GM12878 (cell line): ENCODE results near the gene FKBP8. TPM values are rescaled to one million over a fixed set of nuclear protein-coding genes. Genes with fewer than 3 reads are reported as not detected.

Experiments
- ATAC-seq: fragments of 200-7000 bp; cut with Tn5 transposase; 3 replicates; pipeline ENCODE4 v1.9.1; 2020; ENCODE audit warnings: mild to moderate bottlenecking, moderate library complexity
- BruUV-seq: library from RNA; stranded (reverse); fragments of 400-500 nt; replicated peaks from 2 replicates; lab custom pipeline; 2021; lab: Mats Ljungman, UMichigan
- CTCF ChIA-PET: fragments of 300-600 bp; sonication (Branson Sonifier 250); formaldehyde crosslinking; extraction: SDS; loops from one replicate; lab custom pipeline; 2021; ENCODE audit warnings: inconsistent platforms; lab: Yijun Ruan, JAX
- POLR2A ChIA-PET: fragments of 350-600 bp; formaldehyde crosslinking; extraction: SDS; loops from one replicate; lab custom pipeline; 2021; ENCODE audit warnings: inconsistent platforms; lab: Charles Lee
- RAD21 ChIA-PET: fragments of 300-600 bp; sonication (Branson Sonifier 250); formaldehyde crosslinking; loops from one replicate; lab custom pipeline; 2023; ENCODE audit warnings: antibody characterized with exemption; ENCODE audit not compliant: unreplicated experiment; lab: Charles Lee
- SMC1A ChIA-PET: fragments of 300-600 bp; sonication (Branson Sonifier 250); formaldehyde crosslinking; loops from one replicate; lab custom pipeline; 2023; ENCODE audit not compliant: unreplicated experiment, uncharacterized antibody; lab: Charles Lee
- DNase-seq: peaks from one replicate; pipeline ENCODE4 v3.0.0-alpha.2; 2011; ENCODE audit warnings: low read depth, low spot score
- FAIRE-seq: peaks from 3 replicates; lab custom pipeline; 2011; peaks lifted over from hg19 to GRCh38; lab: Jason Lieb, UNC
- H2AFZ ChIP-seq: 2 replicates; pipeline ENCODE4 v1.6.0; 2011; ENCODE audit warnings: low read depth, low read length, control low read depth; ENCODE audit not compliant: control insufficient read depth
- H3K27ac ChIP-seq: 2 replicates; pipeline ENCODE4 v1.5.1; 2011; ENCODE audit warnings: control low read depth; ENCODE audit not compliant: control insufficient read depth, insufficient read depth
- H3K27me3 ChIP-seq, 2 experiments: replicated peaks in 1 of 2; 2 replicates each; pipeline versions ENCODE4 v1.6.0 to v1.6.1; 2011; ENCODE audit warnings: low read length in 1 of 2; ENCODE audit not compliant: control insufficient read depth in 2 of 2, insufficient read depth in 2 of 2
- H3K36me3 ChIP-seq, 2 experiments: 2 replicates each; pipeline ENCODE4 v1.5.1; 2011; ENCODE audit warnings: low read length in 1 of 2; ENCODE audit not compliant: control insufficient read depth in 2 of 2, insufficient read depth in 2 of 2
- H3K4me1 ChIP-seq: 2 replicates; pipeline ENCODE4 v1.6.1; 2011; ENCODE audit warnings: mild to moderate bottlenecking, low read length, moderate library complexity, mixed read lengths; ENCODE audit not compliant: control insufficient read depth, insufficient read depth
- H3K4me2 ChIP-seq: 2 replicates; pipeline ENCODE4 v1.6.0; 2011; ENCODE audit warnings: control low read depth; ENCODE audit not compliant: control insufficient read depth, insufficient read depth
- H3K4me3 ChIP-seq: fragments of 200-600 bp; sonication (generic); 2 replicates; pipeline ENCODE4 v1.5.1; 2016
- H3K79me2 ChIP-seq: 2 replicates; pipeline ENCODE4 v1.6.0; 2011; ENCODE audit warnings: low read length; ENCODE audit not compliant: control insufficient read depth, insufficient read depth
- H3K9ac ChIP-seq: 2 replicates; pipeline ENCODE4 v1.8.0; 2011; ENCODE audit warnings: low read length, control low read depth, mixed read lengths; ENCODE audit not compliant: control insufficient read depth, insufficient read depth
- H3K9me3 ChIP-seq: replicated peaks from 3 replicates; pipeline ENCODE4 v1.5.1; 2011; ENCODE audit warnings: mild to moderate bottlenecking, low read length; ENCODE audit not compliant: control insufficient read depth, insufficient read depth
- H4K20me1 ChIP-seq: 2 replicates; pipeline ENCODE4 v1.6.0; 2011; ENCODE audit not compliant: control insufficient read depth, insufficient read depth
- BACH1 ChIP-seq: fragments of 450-650 bp; IDR thresholded peaks from 2 replicates; pipeline ENCODE4 v1.6.1; 2017; ENCODE audit warnings: mild to moderate bottlenecking, borderline replicate concordance
- EP300 ChIP-seq, 2 experiments: fragments of 150-350 bp in 1 of 2; IDR thresholded peaks; 2 replicates each; pipeline ENCODE4 v1.6.1; 2011 to 2012; ENCODE audit warnings: low read depth in 2 of 2, low read length in 2 of 2, borderline replicate concordance in 1 of 2, improper control_type of control experiment in 1 of 2, inconsistent platforms in 1 of 2; ENCODE audit not compliant: control insufficient read depth in 1 of 2
- EZH2 ChIP-seq: IDR thresholded peaks from 2 replicates; pipeline ENCODE4 v1.6.1; 2012; ENCODE audit warnings: low read depth, mild to moderate bottlenecking, control low read depth, inconsistent platforms, low read length, borderline replicate concordance; ENCODE audit not compliant: control insufficient read depth
- JUND ChIP-seq: IDR thresholded peaks from 2 replicates; pipeline ENCODE4 v1.6.1; 2012; ENCODE audit warnings: low read depth, mild to moderate bottlenecking, low read length, improper control_type of control experiment, moderate library complexity
- KLF5 ChIP-seq: fragments of 450-650 bp; IDR thresholded peaks from 2 replicates; pipeline ENCODE4 v1.6.1; 2014; ENCODE audit warnings: mild to moderate bottlenecking; ENCODE audit not compliant: partially characterized antibody
- MYC ChIP-seq: IDR thresholded peaks from 2 replicates; pipeline ENCODE4 v1.6.1; 2011; ENCODE audit warnings: mild to moderate bottlenecking, low read length, moderate library complexity, inconsistent platforms; ENCODE audit not compliant: insufficient read depth, insufficient replicate concordance, insufficient read length, severe bottlenecking
- NKRF ChIP-seq: fragments of 450-650 bp; conservative IDR thresholded peaks from 2 replicates; pipeline ENCODE4 v1.6.1; 2017; ENCODE audit warnings: mild to moderate bottlenecking, moderate library complexity
- SIN3A ChIP-seq: IDR thresholded peaks from 2 replicates; pipeline ENCODE4 v1.6.1; 2012; ENCODE audit warnings: low read depth, low read length, improper control_type of control experiment
- WGBS: methylation state at CpG from one replicate; pipeline ENCODE4 v1.1.6; 2016; ENCODE audit warnings: low lambda C conversion rate; ENCODE audit not compliant: insufficient replicate concordance, insufficient coverage; ENCODE audit errors: missing lambda C conversion rate; 5-methylcytosine and 5-hydroxymethylcytosine counted together
- in situ Hi-C: fragments of 300-500 bp; cut with MboI; formaldehyde crosslinking; loops from 9 replicates; pipeline ENCODE4 v1.14.3; 2018; ENCODE audit warnings: mixed read lengths
- intact Hi-C: fragments of 100-400 bp; cut with micrococcal nuclease; formaldehyde crosslinking; loops from one replicate; pipeline ENCODE4 v1.14.2; 2022; ENCODE audit not compliant: unreplicated experiment
- polyA plus RNA-seq, 11 experiments: library from polyadenylated mRNA; depleted of rRNA in 4 of 11; unstranded in 6 of 11; stranded (reverse) in 5 of 11; fragments of >200 nt; fragmentation: Nextera tagmentation in 4 of 11; fragmentation: Illumina TruSeq in 1 of 11; extraction: Ambion mirVana in 4 of 11; extraction: Trizol in 1 of 11; gene quantifications; 1 replicate in 1 of 11; 2 replicates in 10 of 11; pipeline versions ENCODE4 v1.2.1 to v1.2.3, GENCODE V29; 2011 to 2016; ENCODE audit warnings: inconsistent platforms in 2 of 11, missing spikeins in 2 of 11, low read depth in 1 of 11
- total RNA-seq, 4 experiments: library from RNA; depleted of rRNA in 3 of 4; stranded (reverse); fragments of >200 nt in 3 of 4; fragmentation: Illumina TruSeq in 1 of 4; extraction: Trizol in 1 of 4; gene quantifications; 2 replicates each; pipeline versions ENCODE4 v1.2.1 to v1.2.3, GENCODE V29; 2013 to 2021
- TF ChIP-seq, protein P1 (sequence below): IDR thresholded peaks from 2 replicates; pipeline ENCODE4 v1.6.1; 2011; ENCODE audit warnings: borderline replicate concordance, low read depth, mild to moderate bottlenecking, moderate library complexity, mixed read lengths, low read length; ENCODE audit not compliant: insufficient read depth; ENCODE audit errors: extremely low read length
- TF ChIP-seq, protein P2 (sequence below): IDR thresholded peaks from 2 replicates; pipeline ENCODE4 v1.6.1; 2011; ENCODE audit warnings: borderline replicate concordance, low read depth, mild to moderate bottlenecking, moderate library complexity, low read length; ENCODE audit not compliant: insufficient read depth, poor library complexity, severe bottlenecking
- TF ChIP-seq, protein P3 (sequence below): IDR thresholded peaks from 2 replicates; pipeline ENCODE4 v1.6.1; 2012; ENCODE audit warnings: low read depth, low read length, improper control_type of control experiment

Gene FKBP8
- total and polyA plus RNA-seq, 10 of the 15 experiments (the other 5 are each of a cell fraction or from before 2014, with no cell fraction given), result 0.13 to 205 (median 95.4) TPM

DNA sequence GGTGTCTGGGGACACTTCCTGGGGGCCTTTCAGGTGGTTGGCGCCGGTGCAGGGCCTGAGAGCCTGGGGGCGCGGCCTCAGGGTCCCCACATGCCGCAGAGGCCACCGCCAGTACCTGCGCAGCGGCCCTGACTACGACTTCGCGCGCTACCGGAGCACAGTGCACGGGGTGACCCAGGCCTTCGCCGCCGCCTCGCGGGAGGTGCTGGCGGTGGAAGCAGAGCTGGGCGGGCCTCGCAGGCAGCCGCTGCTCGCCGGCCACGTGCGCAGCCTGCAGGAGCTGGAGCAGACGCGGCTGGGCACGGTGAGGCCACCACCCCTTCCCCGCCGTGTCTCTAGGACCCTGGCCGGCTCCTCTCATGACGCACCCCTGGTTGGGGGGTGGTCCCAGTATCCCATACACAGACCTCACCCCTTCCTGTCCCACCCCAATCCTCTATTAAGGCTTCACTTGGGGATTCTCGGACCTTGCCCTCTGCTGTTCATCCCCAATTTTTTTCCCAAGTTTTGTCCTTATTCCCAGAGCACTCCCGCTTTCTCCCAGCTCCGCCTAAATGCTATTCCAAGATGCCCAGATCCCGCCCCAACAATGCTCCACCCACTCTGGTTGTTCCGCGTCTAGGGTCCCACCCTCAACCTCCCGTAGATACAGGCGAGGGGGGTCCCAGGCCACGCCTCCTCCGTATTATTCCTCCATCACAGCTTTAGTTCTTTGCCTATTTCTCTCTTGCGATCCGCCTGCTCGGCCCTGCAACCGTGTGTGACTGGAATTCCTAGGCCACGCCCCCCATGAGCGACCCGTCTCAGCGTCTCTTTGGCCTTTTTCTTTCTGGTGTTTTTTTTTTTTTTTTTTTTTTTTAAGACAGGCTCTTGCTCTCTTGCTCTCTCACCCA, 46.3 kb upstream of the FKBP8 start:
- ATAC-seq (peak; percentile 73), FAIRE-seq (no peak), DNase-seq (no peak)
- Histone ChIP-seq H3K79me2 (peaks cover 4% of the 10 kb centered on the region; the same call in 1 of the 2 replicates), H3K9ac (peak overlapping the region; percentile 66), H2AFZ (peak overlapping the region; percentile 72), H3K4me1 (peaks cover 34% of the 10 kb centered on the region), H4K20me1 (no peaks in the 10 kb centered on the region; the same call in 1 of the 2 replicates), H3K36me3 (peaks cover 0 to 3% of the 10 kb centered on the region in 2 experiments; a peak in 1 of 4 replicates), H3K4me3 (peak overlapping the region; percentile 70), H3K4me2 (peak overlapping the region; percentile 98), H3K27ac (peak overlapping the region; percentile 72), H3K27me3 (peaks cover 0 to 2% of the 10 kb centered on the region in 2 experiments; a peak in 1 of 4 replicates), H3K9me3 (no peaks in the 10 kb centered on the region)
- 21% methylated on average over 52 of the region's 52 CpGs for WGBS
- ChIA-PET POLR2A (interaction anchor here (0.6 to 6.0 kb wide), 7 partner anchors 17 to 194 kb away, joined by 3 to 43 read pairs (median 21); partner anchors contain the start of genes ELL, FKBP8, KXD1 and UBA52), CTCF (interaction anchor here (0.6 to 6.0 kb wide), 21 partner anchors 9 to 398 kb away, joined by 3 to 64 read pairs (median 5); partner anchors contain the start of genes ELL, FKBP8, KXD1 and UBA52), SMC1A (interaction anchor here (0.7 to 5.2 kb wide), 12 partner anchors 13 to 259 kb away, joined by 3 to 44 read pairs (median 3); partner anchors contain the start of genes KXD1 and UBA52), RAD21 (interaction anchor here (1.2 to 4.8 kb wide), 5 partner anchors 31 to 139 kb away, joined by 3 to 35 read pairs (median 20); partner anchors contain the start of genes ELL, FKBP8 and KXD1)
- in situ Hi-C loops, result no loop called here
- no TSS peak for BruUV-seq
- intact Hi-C loops, result loop anchor here (2.0 to 5.0 kb wide), 5 partner anchors 47 to 258 kb away; partner anchors contain the start of genes ELL, FKBP8 and UPF1
- TF ChIP-seq MYC, result peak; percentile 96
- TF ChIP-seq, protein P1, sequence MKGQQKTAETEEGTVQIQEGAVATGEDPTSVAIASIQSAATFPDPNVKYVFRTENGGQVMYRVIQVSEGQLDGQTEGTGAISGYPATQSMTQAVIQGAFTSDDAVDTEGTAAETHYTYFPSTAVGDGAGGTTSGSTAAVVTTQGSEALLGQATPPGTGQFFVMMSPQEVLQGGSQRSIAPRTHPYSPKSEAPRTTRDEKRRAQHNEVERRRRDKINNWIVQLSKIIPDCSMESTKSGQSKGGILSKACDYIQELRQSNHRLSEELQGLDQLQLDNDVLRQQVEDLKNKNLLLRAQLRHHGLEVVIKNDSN, result peak; percentile 79
- TF ChIP-seq JUND, result no peak
- 0 out of 2 replicates have a peak, but pooled peaks have one; percentile 3 for TF ChIP-seq SIN3A
- no peak for TF ChIP-seq KLF5
- no peak for TF ChIP-seq EP300 (IDR thresholded peaks at IDR 0.05; ENCODE audit: borderline replicate concordance in 1 of 2, control insufficient read depth in 1 of 2, low read depth in 2 of 2, low read length in 2 of 2)
- TF ChIP-seq, protein P2, sequence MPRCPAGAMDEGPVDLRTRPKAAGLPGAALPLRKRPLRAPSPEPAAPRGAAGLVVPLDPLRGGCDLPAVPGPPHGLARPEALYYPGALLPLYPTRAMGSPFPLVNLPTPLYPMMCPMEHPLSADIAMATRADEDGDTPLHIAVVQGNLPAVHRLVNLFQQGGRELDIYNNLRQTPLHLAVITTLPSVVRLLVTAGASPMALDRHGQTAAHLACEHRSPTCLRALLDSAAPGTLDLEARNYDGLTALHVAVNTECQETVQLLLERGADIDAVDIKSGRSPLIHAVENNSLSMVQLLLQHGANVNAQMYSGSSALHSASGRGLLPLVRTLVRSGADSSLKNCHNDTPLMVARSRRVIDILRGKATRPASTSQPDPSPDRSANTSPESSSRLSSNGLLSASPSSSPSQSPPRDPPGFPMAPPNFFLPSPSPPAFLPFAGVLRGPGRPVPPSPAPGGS, result no peak
- TF ChIP-seq, protein P3, sequence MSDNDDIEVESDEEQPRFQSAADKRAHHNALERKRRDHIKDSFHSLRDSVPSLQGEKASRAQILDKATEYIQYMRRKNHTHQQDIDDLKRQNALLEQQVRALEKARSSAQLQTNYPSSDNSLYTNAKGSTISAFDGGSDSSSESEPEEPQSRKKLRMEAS, result peak; percentile 97
- TF ChIP-seq NKRF, result peak; percentile 83
- TF ChIP-seq EZH2, result no peak
- TF ChIP-seq BACH1, result peak; percentile 12; the same call in 1 of the 2 replicates
